GM12874 (cell line): ENCODE data around the gene SLC34A3.

Experiments
- TF ChIP-seq, protein P1 (sequence below): IDR thresholded peaks from 2 replicates; pipeline ENCODE4 v1.5.1; 2011; ENCODE audit warnings: low read depth, mild to moderate bottlenecking, control low read depth, low read length, moderate library complexity; ENCODE audit not compliant: insufficient read depth

Gene SLC34A3

DNA sequence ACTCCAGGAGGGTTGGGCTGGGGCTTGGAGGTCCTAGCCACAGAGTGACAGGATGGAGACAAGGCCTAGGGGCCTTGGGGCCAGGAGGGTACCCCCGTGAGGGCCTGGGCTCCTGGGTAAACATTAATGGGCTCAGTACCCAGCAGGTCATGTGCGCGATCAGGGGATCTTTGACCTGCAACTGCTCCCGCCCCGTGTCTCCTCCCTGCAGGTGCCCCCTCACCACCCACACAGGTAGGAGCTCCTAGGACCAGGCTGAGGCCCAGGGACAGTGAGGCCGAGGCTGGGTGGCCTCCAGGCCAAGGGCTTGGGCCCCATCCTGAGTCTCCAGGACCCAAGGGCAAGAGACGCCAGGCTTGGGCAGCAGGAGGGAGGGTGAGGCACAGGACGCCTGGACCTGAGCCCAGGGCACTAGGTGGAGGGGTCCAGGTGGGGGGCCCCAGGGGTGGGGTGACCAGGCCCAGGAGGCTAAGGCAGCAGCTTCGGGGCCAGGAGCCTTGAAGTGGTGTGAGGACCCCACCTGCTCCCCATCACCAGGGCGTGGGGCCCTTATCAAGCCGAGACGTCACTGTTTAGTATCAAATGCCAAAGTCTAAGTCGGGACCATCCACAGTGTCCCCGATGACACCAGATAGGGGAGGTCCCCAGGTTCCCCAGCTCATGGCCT is at the start of gene SLC34A3:
Gene SLC34A3, plus strand, starts transcription at position 197 of the 667 bp plus-strand sequence. CDS start 802 bp downstream, outside the sequence.
- TF ChIP-seq, protein P1, sequence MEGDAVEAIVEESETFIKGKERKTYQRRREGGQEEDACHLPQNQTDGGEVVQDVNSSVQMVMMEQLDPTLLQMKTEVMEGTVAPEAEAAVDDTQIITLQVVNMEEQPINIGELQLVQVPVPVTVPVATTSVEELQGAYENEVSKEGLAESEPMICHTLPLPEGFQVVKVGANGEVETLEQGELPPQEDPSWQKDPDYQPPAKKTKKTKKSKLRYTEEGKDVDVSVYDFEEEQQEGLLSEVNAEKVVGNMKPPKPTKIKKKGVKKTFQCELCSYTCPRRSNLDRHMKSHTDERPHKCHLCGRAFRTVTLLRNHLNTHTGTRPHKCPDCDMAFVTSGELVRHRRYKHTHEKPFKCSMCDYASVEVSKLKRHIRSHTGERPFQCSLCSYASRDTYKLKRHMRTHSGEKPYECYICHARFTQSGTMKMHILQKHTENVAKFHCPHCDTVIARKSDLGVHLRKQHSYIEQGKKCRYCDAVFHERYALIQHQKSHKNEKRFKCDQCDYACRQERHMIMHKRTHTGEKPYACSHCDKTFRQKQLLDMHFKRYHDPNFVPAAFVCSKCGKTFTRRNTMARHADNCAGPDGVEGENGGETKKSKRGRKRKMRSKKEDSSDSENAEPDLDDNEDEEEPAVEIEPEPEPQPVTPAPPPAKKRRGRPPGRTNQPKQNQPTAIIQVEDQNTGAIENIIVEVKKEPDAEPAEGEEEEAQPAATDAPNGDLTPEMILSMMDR, result no peak

DNA sequence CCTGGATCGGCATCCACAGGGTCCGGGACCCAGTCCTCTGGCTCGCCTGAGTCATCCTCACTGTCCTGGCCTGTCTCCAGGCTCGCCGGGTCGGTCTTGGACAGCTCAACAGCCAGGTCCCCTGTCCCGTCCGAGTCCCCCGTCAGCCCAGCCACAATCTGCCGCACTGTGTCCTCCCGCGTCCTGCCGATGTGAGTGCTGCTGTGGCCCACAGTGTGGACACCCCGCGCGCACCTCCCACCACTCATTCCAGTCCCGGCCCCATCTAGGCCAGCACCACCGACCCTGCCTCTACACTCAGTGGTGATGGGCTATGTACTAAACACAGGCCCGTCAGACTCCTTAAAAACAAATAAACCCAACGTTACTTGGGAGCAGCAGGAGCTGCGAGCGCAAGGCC is 49.0 kb upstream of the SLC34A3 start:
- TF ChIP-seq, protein P1, result no peak

DNA sequence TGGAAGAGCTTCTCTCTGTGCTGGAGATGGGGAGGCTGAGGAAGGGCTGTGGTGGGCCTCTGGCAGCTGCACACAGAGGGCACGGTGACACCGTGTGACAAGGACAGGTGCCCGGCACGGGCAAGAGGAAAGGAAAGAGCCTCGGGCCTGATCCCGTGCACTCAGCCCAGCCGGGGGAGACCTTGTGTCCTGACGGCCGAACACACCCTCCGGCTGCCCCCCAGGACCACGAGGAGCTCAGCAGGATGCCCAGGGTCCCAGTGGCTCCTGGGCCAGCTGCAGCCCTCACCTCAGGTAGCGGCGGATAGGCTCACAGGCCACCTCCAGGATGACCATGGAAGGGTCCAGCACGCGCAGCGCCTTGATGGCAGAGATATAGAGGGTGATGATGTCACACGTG is 47.9 kb upstream of the SLC34A3 start:
- TF ChIP-seq, protein P1, result no peak

DNA sequence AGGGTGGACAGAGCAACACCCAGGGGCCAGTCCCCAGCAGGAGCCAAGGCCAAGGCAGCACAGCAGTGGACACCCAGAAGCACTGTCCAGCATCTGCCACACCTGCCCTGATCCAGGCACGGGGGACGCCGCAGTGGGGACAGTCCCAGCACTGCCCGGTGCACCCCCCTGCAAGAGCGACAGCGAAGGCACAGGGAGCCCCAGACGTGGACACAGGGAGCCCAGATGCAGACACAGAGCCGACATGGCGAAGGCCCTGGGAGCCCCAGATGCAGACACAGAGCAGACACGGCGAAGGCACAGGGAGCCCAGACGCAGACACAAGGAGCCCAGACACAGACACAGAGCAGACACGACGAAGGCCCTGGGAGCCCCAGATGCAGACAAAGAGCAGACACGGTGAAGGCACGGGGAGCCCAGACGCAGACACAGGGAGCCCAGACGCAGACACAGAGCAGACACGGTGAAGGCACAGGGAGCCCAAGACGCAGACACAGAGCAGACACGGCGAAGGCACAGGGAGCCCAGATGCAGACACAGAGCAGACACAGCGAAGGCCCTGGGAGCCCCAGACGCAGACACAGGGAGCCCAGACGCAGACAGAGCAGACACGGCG is 46.6 kb upstream of the SLC34A3 start:
- TF ChIP-seq, protein P1, result no peak

DNA sequence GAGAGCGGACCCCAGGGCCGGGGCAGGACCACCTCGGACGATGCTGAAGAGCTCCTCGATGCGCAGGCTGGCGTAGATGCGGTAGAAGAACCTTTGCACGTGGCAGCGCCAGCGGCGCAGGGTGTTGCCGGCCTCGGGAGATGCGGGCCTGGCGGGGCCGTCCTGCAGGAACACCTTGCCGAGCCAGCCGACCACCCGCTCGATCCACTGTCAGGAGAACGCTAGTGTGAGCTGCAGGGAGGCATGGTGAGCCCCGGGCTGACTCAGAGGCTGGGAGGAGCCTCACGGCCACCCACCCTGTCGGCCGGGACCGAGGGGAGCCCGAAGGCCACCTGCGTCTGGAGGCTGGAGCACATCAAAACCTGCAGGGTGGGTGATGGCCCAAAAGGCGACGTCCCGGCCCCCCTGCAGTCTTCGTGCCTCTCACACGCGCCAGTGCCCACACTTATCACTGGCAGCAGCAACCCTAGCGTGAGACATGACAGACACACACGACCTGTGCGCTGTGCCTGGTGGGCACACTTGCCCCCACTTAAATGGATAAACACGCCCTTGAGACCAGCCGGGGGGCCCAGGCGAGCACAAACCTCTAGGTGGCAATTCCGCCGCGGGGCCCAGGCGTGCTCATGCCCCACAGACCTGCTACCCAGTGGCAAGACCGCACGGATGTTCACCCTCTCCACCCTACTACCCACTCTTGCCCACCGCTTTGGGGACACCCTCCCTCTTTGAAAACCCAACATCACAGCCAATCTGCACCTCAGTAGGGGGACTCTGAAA is 45.6 kb upstream of the SLC34A3 start:
- TF ChIP-seq, protein P1, result no peak

DNA sequence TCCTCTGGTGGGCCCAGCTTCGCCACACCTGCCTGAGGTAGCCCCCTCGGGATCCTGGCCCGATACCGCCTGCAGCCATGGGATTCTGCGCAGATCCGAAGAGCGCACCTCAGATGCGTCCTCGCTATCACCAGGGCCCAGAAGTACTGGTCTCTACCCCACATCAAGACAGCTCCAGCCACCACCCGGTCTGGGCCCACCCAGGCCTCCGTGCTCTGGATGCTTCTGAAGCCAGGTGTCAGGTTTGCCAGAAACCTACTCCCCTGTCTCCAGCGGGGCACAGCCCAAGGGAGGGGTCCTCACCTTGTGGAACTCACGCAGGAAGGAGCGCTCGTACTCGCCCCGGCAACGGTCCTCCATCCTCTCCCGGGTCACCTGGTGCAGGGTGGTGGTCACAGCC is 44.8 kb upstream of the SLC34A3 start:
- TF ChIP-seq, protein P1, result no peak

DNA sequence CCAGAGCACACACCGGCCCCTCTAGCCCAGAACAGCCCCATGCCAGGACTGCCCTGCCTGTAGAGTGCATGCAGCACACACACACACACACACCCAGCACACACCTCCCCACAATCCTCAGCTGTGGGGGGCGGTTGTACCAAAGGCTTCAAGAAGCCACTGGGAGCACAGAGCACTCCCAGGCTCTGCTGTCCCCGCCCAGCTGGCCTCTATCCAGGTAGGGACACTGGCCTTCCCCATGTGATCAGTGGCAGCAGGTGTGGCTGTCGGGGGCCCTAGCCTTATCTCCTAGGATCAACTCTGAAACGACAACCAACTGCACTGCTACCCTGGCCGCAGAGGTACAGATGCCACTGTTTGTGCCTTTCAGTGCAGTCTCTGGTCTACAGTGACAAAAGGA is 44.3 kb upstream of the SLC34A3 start:
- TF ChIP-seq, protein P1, result no peak
